Kidney (tissue), 14 donors: Measurements from ENCODE around the gene FN1. TPM values are rescaled to one million over a fixed set of nuclear protein-coding genes. Genes with fewer than 3 reads are reported as not detected.

Source experiments
- DNase-seq, 5 donors: peaks; one replicate each; pipeline ENCODE4 v3.0.0-alpha.2; 2013 to 2020
- FAIRE-seq: peaks from 2 replicates; lab custom pipeline; 2012; peaks lifted over from hg19 to GRCh38; lab: Jason Lieb, UNC
- H3K27ac ChIP-seq, 2 donors: one replicate each; pipeline ENCODE4 v1.7.0; 2013; ENCODE audit warnings: low read depth in 2 of 2, low read length in 2 of 2, inconsistent platforms in 1 of 2
- H3K27me3 ChIP-seq: one replicate; pipeline ENCODE4 v1.7.1; 2013; ENCODE audit warnings: low read length, inconsistent platforms; ENCODE audit not compliant: control insufficient read depth, insufficient read depth
- H3K36me3 ChIP-seq, 3 donors: one replicate each; pipeline versions ENCODE4 v1.7.0 to v1.7.1; 2013; ENCODE audit warnings: low read length in 3 of 3, control low read depth in 1 of 3, inconsistent platforms in 1 of 3; ENCODE audit not compliant: insufficient read depth in 3 of 3, control insufficient read depth in 2 of 3
- H3K4me1 ChIP-seq, 3 donors: one replicate each; pipeline versions ENCODE4 v1.7.0 to v1.7.1; 2013; ENCODE audit warnings: low read length in 3 of 3, inconsistent platforms in 1 of 3, low read depth in 1 of 3; ENCODE audit not compliant: control insufficient read depth in 2 of 3, insufficient read depth in 2 of 3
- H3K4me3 ChIP-seq, 3 donors: one replicate each; pipeline versions ENCODE4 v1.7.0 to v1.8.1; 2013; ENCODE audit warnings: low read length in 3 of 3, control low read depth in 1 of 3, inconsistent platforms in 1 of 3
- H3K9ac ChIP-seq, 3 donors: one replicate each; pipeline versions ENCODE4 v1.7.0 to v1.7.1; 2013; ENCODE audit warnings: low read length in 3 of 3, control low read depth in 1 of 3, inconsistent platforms in 1 of 3
- H3K9me3 ChIP-seq, 3 donors: one replicate each; pipeline versions ENCODE4 v1.7.0 to v1.7.1; 2013; ENCODE audit warnings: low read length in 3 of 3, control low read depth in 1 of 3, inconsistent platforms in 1 of 3; ENCODE audit not compliant: control insufficient read depth in 2 of 3, insufficient read depth in 1 of 3
- CTCF ChIP-seq: IDR thresholded peaks from 3 replicates; pipeline ENCODE4 v1.5.1; 2012; ENCODE audit warnings: mild to moderate bottlenecking, moderate library complexity, borderline replicate concordance; ENCODE audit not compliant: insufficient read depth; ENCODE audit errors: extremely low read depth
- intact Hi-C: fragments of 100-400 bp; cut with DNase I; formaldehyde crosslinking; loops from one replicate; pipeline ENCODE4 v1.11.1; 2022
- polyA plus RNA-seq: library from polyadenylated mRNA; stranded (reverse); fragments of 350-450 nt; fragmentation: Illumina TruSeq; extraction: RNeasy Lipid Tissue Mini Kit (QIAGEN cat#74804); gene quantifications from one replicate; pipeline ENCODE4 v1.2.3, GENCODE V29; 2014; ENCODE audit warnings: low read depth, low replicate concordance; ENCODE audit not compliant: insufficient read depth
- total RNA-seq: library from RNA; stranded (reverse); fragmentation: NEBNext Ultra II Directional; extraction: Animal tissue kit (Norgen Biotek cat#: 25700); gene quantifications from one replicate; pipeline ENCODE4 v1.2.1, GENCODE V29; 2021
- donor health status: control.
- donor health status: control.
- donor health status: control.
- donor health status: control.
- donor health status: control.
- donor health status: DM: yes; HTN: yes; CAD: no.
- donor health status: Normal renal cell carcinoma (clear cell type).

FN1 gene
- total and polyA plus RNA-seq, 2 donors from 2014 or later: 92.1 to 289 TPM

GRCh38 chr2:215423928-215424540, 11.8 kb downstream of the FN1 start:
- Histone ChIP-seq H3K9ac (no peak overlapping the region), H3K4me3 (no peak overlapping the region), H3K9me3 (no peaks in the 10 kb centered on the region), H3K27ac (no peak overlapping the region), H3K27me3 (no peaks in the 10 kb centered on the region), H3K4me1 (no peaks in the 10 kb centered on the region), H3K36me3 (no peaks in the 10 kb centered on the region)
- TF ChIP-seq CTCF: no peak
- FAIRE-seq: no peak
- intact Hi-C loops: no loop called here
- no peak for DNase-seq

GRCh38 chr2:215423234-215423633, 12.6 kb downstream of the FN1 start:
- Histone ChIP-seq H3K27me3 (no peaks in the 10 kb centered on the region), H3K4me1 (no peaks in the 10 kb centered on the region), H3K4me3 (no peak overlapping the region), H3K9me3 (no peaks in the 10 kb centered on the region), H3K27ac (no peak overlapping the region), H3K36me3 (no peaks in the 10 kb centered on the region), H3K9ac (no peak overlapping the region)
- DNase-seq (no peak), FAIRE-seq (no peak)
- intact Hi-C loops: no loop called here
- no peak for TF ChIP-seq CTCF

GRCh38 chr2:215422676-215423075, 13.2 kb downstream of the FN1 start:
- TF ChIP-seq CTCF: no peak
- Histone ChIP-seq H3K4me1 (no peaks in the 10 kb centered on the region), H3K9ac (no peak overlapping the region), H3K27ac (no peak overlapping the region), H3K9me3 (no peaks in the 10 kb centered on the region), H3K36me3 (no peaks in the 10 kb centered on the region), H3K4me3 (no peak overlapping the region), H3K27me3 (no peaks in the 10 kb centered on the region)
- intact Hi-C loops: no loop called here
- DNase-seq (no peak), FAIRE-seq (no peak)
